MCF 10A (cell line): ENCODE results near the gene PTGDR. TPM values are rescaled to one million over a fixed set of nuclear protein-coding genes. Genes with fewer than 3 reads are reported as not detected.

Experiments
- BruUV-seq: library from RNA; stranded (reverse); fragments of 400-500 nt; replicated peaks from 2 replicates; lab custom pipeline; 2021; lab: Mats Ljungman, UMichigan
- CTCF ChIA-PET: fragments of 300-600 bp; sonication (Branson Sonifier 250); formaldehyde crosslinking; extraction: SDS; loops from one replicate; lab custom pipeline; 2021; ENCODE audit warnings: antibody characterized with exemption, inconsistent platforms; lab: Yijun Ruan, JAX
- POLR2A ChIA-PET: fragments of 300-600, 350-650 bp; sonication (Branson Sonifier 250); formaldehyde crosslinking; extraction: SDS; loops from one replicate; lab custom pipeline; 2020; ENCODE audit warnings: antibody characterized with exemption, inconsistent platforms; lab: Yijun Ruan, JAX
- DNase-seq: peaks from one replicate; pipeline ENCODE4 v3.0.0-alpha.2; 2018; ENCODE audit not compliant: unreplicated experiment
- H3K27ac Mint-ChIP-seq: one replicate; pipeline ENCODE4 v1.8.0; 2022; ENCODE audit warnings: mild to moderate bottlenecking, low read depth, mixed read lengths; ENCODE audit not compliant: unreplicated experiment
- H3K27me3 Mint-ChIP-seq: one replicate; pipeline ENCODE4 v1.8.0; 2022; ENCODE audit warnings: mixed read lengths; ENCODE audit not compliant: insufficient read depth, unreplicated experiment
- H3K36me3 Mint-ChIP-seq: one replicate; pipeline ENCODE4 v1.8.0; 2022; ENCODE audit warnings: mild to moderate bottlenecking, moderate library complexity, mixed read lengths; ENCODE audit not compliant: insufficient read depth, unreplicated experiment
- H3K4me1 Mint-ChIP-seq: one replicate; pipeline ENCODE4 v1.8.0; 2022; ENCODE audit warnings: mixed read lengths; ENCODE audit not compliant: insufficient read depth, unreplicated experiment
- H3K4me3 Mint-ChIP-seq: one replicate; pipeline ENCODE4 v1.8.0; 2022; ENCODE audit warnings: mild to moderate bottlenecking, moderate library complexity, mixed read lengths; ENCODE audit not compliant: unreplicated experiment
- H3K9me3 Mint-ChIP-seq: one replicate; pipeline ENCODE4 v1.8.0; 2022; ENCODE audit warnings: mixed read lengths; ENCODE audit not compliant: unreplicated experiment
- CTCF ChIP-seq: fragments of 200-600 bp; IDR thresholded peaks from one replicate; pipeline ENCODE4 v1.8.0; 2022; ENCODE audit warnings: antibody characterized with exemption, mild to moderate bottlenecking; ENCODE audit not compliant: unreplicated experiment
- intact Hi-C: fragments of 100-400 bp; cut with micrococcal nuclease; formaldehyde crosslinking; loops from 2 replicates; pipeline ENCODE4 v1.14.1; 2022
- total RNA-seq: library from RNA; stranded (reverse); gene quantifications from 2 replicates; pipeline ENCODE4 v1.2.3, GENCODE V29; 2022

The PTGDR gene
- total RNA-seq, 1 experiment from 2014 or later: not detected

DNA sequence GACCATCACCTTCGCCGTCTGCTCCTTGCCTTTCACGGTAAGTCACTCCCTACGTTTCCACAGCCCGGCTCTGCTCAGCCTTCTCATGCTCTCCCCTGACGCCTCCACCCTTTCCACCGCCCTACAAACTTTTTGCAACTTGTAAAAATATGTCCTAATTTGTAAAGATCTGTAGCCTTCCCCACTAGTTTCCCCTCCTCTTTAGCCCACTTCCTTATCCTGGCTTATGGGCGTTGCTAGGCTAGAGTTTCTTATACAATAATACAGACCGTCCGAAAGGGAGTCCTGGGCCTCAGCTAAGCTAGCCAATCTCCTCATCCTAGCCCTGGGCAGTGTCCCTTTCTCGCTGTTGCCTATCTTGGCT is 47.8 kb downstream of the PTGDR start:
- Mint-ChIP-seq H3K27me3 (peaks cover 12% of the 10 kb centered on the region), H3K36me3 (no peaks in the 10 kb centered on the region), H3K4me1 (peaks cover 17% of the 10 kb centered on the region), H3K27ac (peak overlapping the region; percentile 21), H3K4me3 (peak overlapping the region; percentile 73), H3K9me3 (no peaks in the 10 kb centered on the region)
- POLR2A ChIA-PET: no interaction called here
- CTCF ChIA-PET: no interaction called here
- TF ChIP-seq CTCF: no peak
- no TSS peak for BruUV-seq
- intact Hi-C loops: no loop called here
- no peak for DNase-seq

DNA sequence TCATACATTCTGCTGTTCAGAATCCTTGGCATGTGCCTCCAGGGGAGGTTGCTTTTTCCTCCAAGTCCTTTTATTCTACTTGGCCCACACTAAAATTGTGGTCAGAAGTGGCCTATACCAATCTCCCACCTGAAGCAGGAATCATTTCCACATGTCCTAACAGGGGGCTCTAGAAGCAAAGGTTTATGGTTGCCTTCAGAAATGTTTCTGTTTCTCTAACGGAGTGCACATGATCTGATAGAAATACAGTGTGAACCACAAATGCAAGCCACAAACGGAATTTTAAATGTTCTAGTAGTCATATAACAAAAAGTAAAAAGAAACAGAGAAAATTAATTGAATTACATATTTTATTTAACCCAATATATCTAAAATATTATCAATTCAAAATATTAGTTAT is 50.6 kb downstream of the PTGDR start:
- no TSS peak for BruUV-seq
- intact Hi-C loops: no loop called here
- Mint-ChIP-seq H3K9me3 (peaks cover 9% of the 10 kb centered on the region), H3K4me3 (no peak overlapping the region), H3K27ac (no peak overlapping the region), H3K36me3 (no peaks in the 10 kb centered on the region), H3K4me1 (peaks cover 17% of the 10 kb centered on the region), H3K27me3 (peaks cover 12% of the 10 kb centered on the region)
- ChIA-PET POLR2A (interaction anchor here (1.1 kb wide), 1 partner anchor 140 kb away, joined by 3 read pairs; no protein-coding TSS in a partner anchor), CTCF (interaction anchor here (1.4 kb wide), 1 partner anchor 18 kb away, joined by 5 read pairs; no protein-coding TSS in a partner anchor)
- no peak for DNase-seq
- TF ChIP-seq CTCF: no peak

GRCh38 chr14:52318826-52319645 is 51.5 kb downstream of the PTGDR start:
- intact Hi-C loops: no loop called here
- BruUV-seq: no TSS peak
- Mint-ChIP-seq H3K27me3 (peaks cover 12% of the 10 kb centered on the region), H3K4me3 (no peak overlapping the region), H3K27ac (no peak overlapping the region), H3K9me3 (peaks cover 9% of the 10 kb centered on the region), H3K4me1 (peaks cover 11% of the 10 kb centered on the region), H3K36me3 (no peaks in the 10 kb centered on the region)
- peak; percentile 18 for DNase-seq
- ChIA-PET POLR2A (interaction anchor here (0.6 to 1.1 kb wide), 4 partner anchors 138 to 181 kb away, joined by 3 read pairs; no protein-coding TSS in a partner anchor), CTCF (interaction anchor here (0.5 kb wide), 2 partner anchors 275 to 704 kb away, joined by 3 read pairs; no protein-coding TSS in a partner anchor)
- no peak for TF ChIP-seq CTCF

- Mint-ChIP-seq H3K27ac (no peak overlapping the region), H3K36me3 (no peaks in the 10 kb centered on the region), H3K4me1 (peaks cover 8% of the 10 kb centered on the region), H3K9me3 (peaks cover 9% of the 10 kb centered on the region), H3K27me3 (peaks cover 10% of the 10 kb centered on the region), H3K4me3 (no peak overlapping the region)
- ChIA-PET POLR2A (interaction anchor here (0.7 to 0.9 kb wide), 3 partner anchors 13 to 966 kb away, joined by 3 to 5 read pairs (median 3); no protein-coding TSS in a partner anchor), CTCF (interaction anchor here (1.2 kb wide), 1 partner anchor 46 kb away, joined by 3 read pairs; no protein-coding TSS in a partner anchor)
- TF ChIP-seq CTCF: no peak
- intact Hi-C loops: no loop called here
- no TSS peak for BruUV-seq
- DNase-seq: no peak
Observed at GRCh38 chr14:52319919-52320318, 52.4 kb downstream of the PTGDR start.
